Stimulated activated naive CD4-positive, alpha-beta T cell (primary cell): Measurements from ENCODE around the gene PDE4D.

Source experiments
- DNase-seq, 6 experiments: peaks; one replicate each; lab custom pipeline; 2025; lab: John Stamatoyannopoulos, UW

PDE4D gene

GRCh38 chr5:58927938-58928337 is 965.6 kb downstream of the PDE4D start:
- no peak for DNase-seq

DNA sequence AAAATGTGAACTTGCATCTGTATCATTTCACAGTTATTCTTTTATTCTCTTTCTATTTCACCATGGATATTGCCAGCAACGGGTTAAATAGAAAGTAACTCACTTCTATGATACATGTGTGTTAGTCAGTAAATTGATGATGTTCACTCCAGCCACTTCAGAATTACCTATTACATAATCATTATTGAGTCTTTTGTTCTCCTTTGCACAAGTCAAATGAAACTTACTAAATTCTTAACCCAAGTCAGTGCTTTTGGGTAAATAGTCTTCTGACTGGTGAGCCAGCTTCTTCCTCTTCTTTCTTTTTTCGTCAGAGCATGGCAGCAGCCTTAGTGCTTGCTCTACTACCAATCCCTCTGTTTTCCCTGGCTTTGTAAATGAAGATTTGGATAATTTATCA is 966.3 kb downstream of the PDE4D start:
- DNase-seq = no peak

DNA sequence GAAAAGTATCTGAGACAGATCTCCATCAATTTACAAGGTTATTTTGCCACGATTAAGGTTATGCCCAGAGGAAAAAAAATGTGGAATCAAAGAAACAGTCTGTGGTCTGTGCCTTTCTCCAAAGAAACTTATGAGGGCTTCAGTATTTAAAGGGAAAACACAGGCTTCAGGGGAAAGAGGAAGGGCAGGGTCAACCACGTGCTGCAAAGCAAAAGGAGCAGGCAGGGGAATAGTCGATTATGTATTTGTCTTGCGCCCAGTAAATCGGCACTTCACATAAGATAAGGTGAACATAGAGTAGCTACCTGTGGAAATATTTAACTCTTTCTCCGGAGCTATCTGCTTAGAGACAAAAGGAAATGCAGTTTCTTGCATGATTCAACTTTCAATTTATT is 967.0 kb downstream of the PDE4D start:
- no peak for DNase-seq

DNA sequence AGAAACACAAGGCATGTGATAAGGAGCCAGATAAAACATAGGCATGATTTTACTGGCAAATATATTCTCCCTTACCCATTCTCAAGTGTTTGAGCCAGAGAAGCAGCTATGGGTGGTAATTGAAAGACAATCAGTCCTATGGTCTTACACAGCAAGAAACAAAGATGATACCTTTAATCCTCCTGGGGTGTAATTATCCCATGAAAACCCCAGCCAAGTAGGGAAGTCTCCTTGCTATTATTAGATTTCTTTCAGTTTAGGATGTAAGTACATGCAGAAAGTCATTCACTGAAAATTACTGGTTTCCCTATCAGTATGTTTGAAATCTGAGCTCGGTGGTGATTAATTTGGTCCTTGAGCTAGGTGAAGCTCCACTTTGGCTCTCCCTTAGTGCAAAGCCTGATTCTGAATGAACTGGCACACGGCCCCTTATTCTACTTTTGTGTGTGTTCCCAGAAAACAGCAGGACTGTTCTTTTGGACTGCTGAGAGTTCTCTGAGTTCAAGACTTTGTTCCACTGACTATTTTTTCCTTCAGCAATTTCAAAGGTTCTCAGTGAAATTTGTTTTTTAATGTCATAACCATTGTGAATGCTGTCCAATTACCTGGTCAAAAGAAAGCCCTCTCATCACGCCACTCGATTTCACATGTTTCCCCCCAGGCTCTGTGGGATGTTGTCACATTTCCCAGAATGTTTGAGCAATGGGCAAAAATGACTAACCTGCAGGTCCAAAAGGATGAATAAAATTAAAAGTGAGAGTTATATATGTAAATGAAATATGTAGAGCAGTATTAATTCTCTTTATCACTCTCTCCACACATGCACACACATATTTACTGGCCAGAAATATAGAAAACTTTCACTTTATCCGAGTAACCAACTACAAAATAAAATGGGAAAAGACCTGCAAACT is 967.6 kb downstream of the PDE4D start:
- DNase-seq = no peak

DNA sequence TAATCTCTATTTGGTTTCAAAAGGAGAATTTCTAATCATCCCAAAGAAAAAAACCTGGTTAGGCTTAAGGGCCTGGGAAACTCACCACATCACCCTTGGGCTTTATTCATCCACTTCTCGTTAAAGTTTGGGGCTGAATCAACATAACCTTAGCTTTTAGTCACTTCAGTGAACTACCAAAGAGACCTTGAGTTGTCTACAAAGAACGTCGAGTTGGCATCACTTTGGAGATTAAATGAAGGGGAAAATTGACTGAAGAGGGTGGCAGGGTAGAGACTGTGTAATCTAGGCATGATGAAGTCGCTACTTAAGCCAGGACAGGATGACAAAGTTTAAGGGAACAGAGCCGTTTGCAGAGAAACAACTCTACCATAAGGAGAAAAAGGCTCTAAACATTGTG is 969.2 kb downstream of the PDE4D start:
- DNase-seq = no peak

- DNase-seq = no peak
Measured at GRCh38 chr5:58923355-58923754, 970.2 kb downstream of the PDE4D start.

DNA sequence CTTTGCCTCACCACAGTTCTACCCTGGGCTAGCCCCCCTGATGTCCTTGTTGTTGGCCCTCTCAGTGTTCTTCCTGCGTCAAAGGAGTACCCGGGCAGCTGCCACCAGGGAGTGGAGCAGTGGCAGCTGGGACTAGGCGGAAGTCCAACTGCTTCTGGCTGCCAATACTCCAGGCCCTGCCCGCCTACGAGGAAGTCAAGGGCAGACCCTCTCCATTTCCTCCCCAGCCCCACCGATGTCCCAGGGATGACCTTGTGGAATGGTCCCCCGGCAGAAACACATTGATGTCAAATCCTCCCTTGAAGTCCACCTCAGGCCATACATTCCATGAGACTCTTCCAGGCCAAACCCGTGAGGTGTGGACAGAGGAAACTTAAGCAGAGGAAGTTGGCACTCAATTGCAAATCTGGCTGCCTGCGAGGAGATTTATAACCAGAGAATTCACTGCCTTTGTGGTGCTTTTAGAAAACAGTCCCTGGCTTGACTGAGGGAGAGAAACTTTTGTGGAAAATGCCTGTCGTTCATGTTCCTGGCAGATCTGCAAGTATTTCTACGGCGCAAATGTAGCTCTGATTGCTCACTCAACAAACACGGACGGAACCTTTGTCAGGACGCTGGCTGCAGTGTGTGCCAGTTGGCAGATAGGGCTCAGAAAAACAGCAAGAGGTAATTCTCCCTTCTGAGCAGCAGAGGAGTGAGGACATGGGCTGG is 970.9 kb downstream of the PDE4D start:
- no peak for DNase-seq

- DNase-seq = no peak
Measured at GRCh38 chr5:58921159-58921558, 972.4 kb downstream of the PDE4D start.

DNA sequence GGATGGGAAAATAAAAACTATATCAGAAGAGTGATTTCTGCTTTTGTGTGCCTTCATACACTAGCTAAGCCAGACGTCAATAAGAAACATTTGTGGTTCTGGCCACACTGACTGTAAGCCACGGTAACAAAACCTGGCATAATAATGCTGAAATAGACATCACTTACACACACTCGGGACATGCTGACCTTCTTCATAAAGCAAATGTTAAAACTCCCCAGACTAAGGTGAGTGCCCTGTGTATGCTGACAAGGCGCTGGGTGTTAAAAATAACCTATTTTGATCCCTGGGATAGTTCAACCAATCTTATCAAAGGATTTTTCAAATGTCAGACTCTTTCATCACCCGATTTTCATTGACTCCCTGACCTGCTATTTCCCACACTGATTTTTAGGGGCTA is 973.7 kb downstream of the PDE4D start:
- DNase-seq = no peak
